PC-3 (cell line): Measurements from ENCODE around the gene PPP1R12B. TPM values are rescaled to one million over a fixed set of nuclear protein-coding genes. Genes with fewer than 3 reads are reported as not detected.
"Not testable (repeated sequence)": the region's sequence is repeated elsewhere in the genome, so short reads cannot be mapped to it uniquely, and the experiment has no call there.

Experiments
- ATAC-seq: fragments of 200-7000 bp; cut with Tn5 transposase; 2 replicates; pipeline ENCODE4 v1.9.1; 2020; ENCODE audit warnings: mild to moderate bottlenecking, moderate library complexity
- BruUV-seq: library from RNA; stranded (reverse); fragments of 400-500 nt; replicated peaks from 2 replicates; lab custom pipeline; 2021; lab: Mats Ljungman, UMichigan
- CTCF ChIA-PET: fragments of 300-600 bp; sonication (Branson Sonifier 250); formaldehyde crosslinking; loops from one replicate; lab custom pipeline; 2022; ENCODE audit warnings: antibody characterized with exemption; lab: Charles Lee
- POLR2A ChIA-PET: fragments of 300-600 bp; sonication (Branson Sonifier 250); formaldehyde crosslinking; loops from one replicate; lab custom pipeline; 2022; ENCODE audit warnings: antibody characterized with exemption; ENCODE audit not compliant: unreplicated experiment; lab: Charles Lee
- DNase-seq: peaks from one replicate; pipeline ENCODE4 v3.0.0-alpha.2; 2015
- H2AFZ ChIP-seq: fragments of 300-600 bp; sonication (generic); 2 replicates; pipeline ENCODE4 v1.6.0; 2016; ENCODE audit warnings: antibody characterized with exemption, low read length
- H3F3A ChIP-seq: fragments of 300-600 bp; sonication (generic); one replicate; pipeline ENCODE4 v1.6.0; 2017; ENCODE audit warnings: antibody characterized with exemption, low read length, control low read depth, mild to moderate bottlenecking; ENCODE audit not compliant: unreplicated experiment
- H3K27ac ChIP-seq: fragments of 300-600 bp; sonication (generic); 2 replicates; pipeline ENCODE4 v1.5.1; 2016; ENCODE audit warnings: mild to moderate bottlenecking, low read length
- H3K27me3 ChIP-seq: fragments of 300-600 bp; sonication (generic); 2 replicates; pipeline ENCODE4 v1.6.1; 2016; ENCODE audit warnings: low read length, mixed read lengths
- H3K36me3 ChIP-seq: fragments of 300-600 bp; sonication (generic); 2 replicates; pipeline ENCODE4 v1.6.1; 2016; ENCODE audit warnings: low read depth, mixed run types, low read length, mixed read lengths
- H3K4me1 ChIP-seq: fragments of 300-600 bp; sonication (generic); 2 replicates; pipeline ENCODE4 v1.5.1; 2016; ENCODE audit warnings: low read length; ENCODE audit not compliant: insufficient read depth
- H3K4me2 ChIP-seq: fragments of 300-600 bp; sonication (generic); 2 replicates; pipeline ENCODE4 v1.6.0; 2016; ENCODE audit warnings: low read length
- H3K4me3 ChIP-seq: fragments of 300-600 bp; sonication (generic); 2 replicates; pipeline ENCODE4 v1.5.1; 2016; ENCODE audit warnings: mild to moderate bottlenecking, low read length, mixed read lengths
- H3K79me2 ChIP-seq: fragments of 300-600 bp; sonication (generic); 2 replicates; pipeline ENCODE4 v1.6.1; 2017; ENCODE audit warnings: low read length, mixed read lengths
- H3K9ac ChIP-seq: fragments of 300-600 bp; sonication (generic); 2 replicates; pipeline ENCODE4 v1.6.0; 2016; ENCODE audit warnings: mild to moderate bottlenecking, low read length
- H3K9me2 ChIP-seq: fragments of 300-600 bp; sonication (generic); replicated peaks from 2 replicates; pipeline ENCODE4 v1.6.1; 2016; ENCODE audit warnings: mixed run types, low read length, mixed read lengths
- H3K9me3 ChIP-seq: fragments of 300-600 bp; sonication (generic); 2 replicates; pipeline ENCODE4 v1.6.1; 2016; ENCODE audit warnings: low read length, mixed read lengths
- H4K20me1 ChIP-seq: fragments of 300-600 bp; sonication (generic); 2 replicates; pipeline ENCODE4 v1.6.1; 2016; ENCODE audit warnings: low read length, mixed read lengths
- CTCF ChIP-seq: fragments of 300-600 bp; sonication (generic); conservative IDR thresholded peaks from 2 replicates; pipeline ENCODE4 v1.5.1; 2017; ENCODE audit warnings: antibody characterized with exemption, low read depth, mild to moderate bottlenecking, low read length
- EZH2 ChIP-seq: fragments of 300-600 bp; sonication (generic); IDR thresholded peaks from one replicate; pipeline ENCODE4 v1.6.1; 2017; ENCODE audit warnings: antibody characterized with exemption, mild to moderate bottlenecking, low read length; ENCODE audit not compliant: unreplicated experiment
- EZH2phosphoT487 ChIP-seq: fragments of 300-600 bp; sonication (generic); IDR thresholded peaks from 2 replicates; pipeline ENCODE4 v1.6.1; 2018; ENCODE audit warnings: mild to moderate bottlenecking, antibody characterized with exemption, low read length, borderline replicate concordance
- intact Hi-C: fragments of 100-400 bp; cut with micrococcal nuclease; formaldehyde crosslinking; loops from 2 replicates; pipeline ENCODE4 v1.9.0; 2023
- total RNA-seq: library from RNA; depleted of rRNA; stranded (reverse); fragments of >200 nt; gene quantifications from 2 replicates; pipeline ENCODE4 v1.2.3, GENCODE V29; 2014

PPP1R12B gene
- total RNA-seq, 1 experiment from 2014 or later = 2.0 TPM

- Histone ChIP-seq H3K9me2 (no peaks in the 10 kb centered on the region), H3K4me2 (no peak overlapping the region), H3K9me3 (no peaks in the 10 kb centered on the region), H3K4me1 (no peaks in the 10 kb centered on the region), H3K79me2 (no peaks in the 10 kb centered on the region), H3F3A (no peaks in the 10 kb centered on the region), H4K20me1 (no peaks in the 10 kb centered on the region), H3K36me3 (no peaks in the 10 kb centered on the region), H3K4me3 (no peak overlapping the region), H3K27ac (no peak overlapping the region), H2AFZ (no peak overlapping the region), H3K27me3 (no peaks in the 10 kb centered on the region), H3K9ac (no peak overlapping the region)
- intact Hi-C loops = no loop called here
- DNase-seq (no peak), ATAC-seq (no peak)
- POLR2A ChIA-PET = no interaction called here
- no TSS peak for BruUV-seq
- no peak for TF ChIP-seq EZH2
- TF ChIP-seq CTCF = no peak
- TF ChIP-seq EZH2phosphoT487 = no peak
- CTCF ChIA-PET = no interaction called here
Measured at GRCh38 chr1:202613571-202613970, 265.1 kb downstream of the PPP1R12B start.

GRCh38 chr1:202614363-202615207 lies 266.1 kb downstream of the PPP1R12B start:
- ATAC-seq = peak; percentile 22; the same call in 1 of the 2 replicates
- not testable (repeated sequence) for BruUV-seq

GRCh38 chr1:202615208-202615500 lies 266.7 kb downstream of the PPP1R12B start:
- POLR2A ChIA-PET, H3K27ac ChIP-seq, H3K4me2 ChIP-seq, H3K9me2 ChIP-seq, H3K4me3 ChIP-seq, H4K20me1 ChIP-seq, H3K36me3 ChIP-seq, DNase-seq, ATAC-seq, H3K9ac ChIP-seq, H3K27me3 ChIP-seq, H3K9me3 ChIP-seq, H3F3A ChIP-seq, H3K4me1 ChIP-seq, intact Hi-C loops, BruUV-seq, H2AFZ ChIP-seq, H3K79me2 ChIP-seq, CTCF ChIA-PET: not testable (repeated sequence)

More at GRCh38 chr1:202614363-202615207, 266.1 kb downstream of the PPP1R12B start:
- H2AFZ ChIP-seq, H3K9ac ChIP-seq, H3K79me2 ChIP-seq, H3F3A ChIP-seq, intact Hi-C loops, H3K4me1 ChIP-seq, H3K27me3 ChIP-seq, H3K9me2 ChIP-seq, H3K4me2 ChIP-seq, H3K4me3 ChIP-seq, H3K36me3 ChIP-seq, POLR2A ChIA-PET, H3K27ac ChIP-seq, H4K20me1 ChIP-seq, H3K9me3 ChIP-seq: not testable (repeated sequence)
- peak; percentile 22 for DNase-seq
- CTCF ChIA-PET = interaction anchor here (0.6 kb wide), 1 partner anchor 43 kb away, joined by 3 read pairs; no protein-coding TSS in a partner anchor
- peak; percentile 38; the same call in 1 of the 2 replicates for TF ChIP-seq CTCF
